Measurements from ENCODE around the gene SLC25A3.
"Not testable (repeated sequence)": the region's sequence is repeated elsewhere in the genome, so short reads cannot be mapped to it uniquely, and the experiment has no call there.

SLC25A3 gene

DNA sequence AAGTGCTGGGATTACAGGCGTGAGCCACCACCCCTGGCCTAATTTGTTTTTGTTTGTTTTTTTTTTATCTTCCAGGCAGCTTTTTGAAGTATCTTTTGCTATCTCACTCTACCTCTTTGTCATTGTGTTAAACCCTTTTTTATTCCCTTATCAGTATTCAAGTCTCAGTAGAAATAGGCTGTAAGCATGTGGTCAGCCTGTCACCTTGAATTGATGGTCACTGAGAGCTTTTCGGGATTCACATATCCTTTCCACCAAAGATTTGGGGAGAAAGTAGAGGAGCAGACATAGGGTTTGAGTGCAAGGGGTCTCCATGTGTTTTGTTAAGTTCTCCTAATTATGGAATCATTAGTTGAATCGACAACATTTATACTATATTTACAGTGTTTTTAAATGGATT, 41.7 kb upstream of the SLC25A3 start:
- no peak for DNase-seq (ENCODE audit: low read depth in 1 of 2, low spot score in 1 of 2)
- no peaks in the 10 kb centered on the region for H3K27me3 ChIP-seq (ENCODE audit: insufficient read depth, poor library complexity, severe bottlenecking)
- H3K27ac ChIP-seq (replicated peaks) = no peak overlapping the region
- H3K4me3 ChIP-seq (replicated peaks; ENCODE audit: insufficient read depth, low read length) = no peak overlapping the region
- TF ChIP-seq, protein P1, sequence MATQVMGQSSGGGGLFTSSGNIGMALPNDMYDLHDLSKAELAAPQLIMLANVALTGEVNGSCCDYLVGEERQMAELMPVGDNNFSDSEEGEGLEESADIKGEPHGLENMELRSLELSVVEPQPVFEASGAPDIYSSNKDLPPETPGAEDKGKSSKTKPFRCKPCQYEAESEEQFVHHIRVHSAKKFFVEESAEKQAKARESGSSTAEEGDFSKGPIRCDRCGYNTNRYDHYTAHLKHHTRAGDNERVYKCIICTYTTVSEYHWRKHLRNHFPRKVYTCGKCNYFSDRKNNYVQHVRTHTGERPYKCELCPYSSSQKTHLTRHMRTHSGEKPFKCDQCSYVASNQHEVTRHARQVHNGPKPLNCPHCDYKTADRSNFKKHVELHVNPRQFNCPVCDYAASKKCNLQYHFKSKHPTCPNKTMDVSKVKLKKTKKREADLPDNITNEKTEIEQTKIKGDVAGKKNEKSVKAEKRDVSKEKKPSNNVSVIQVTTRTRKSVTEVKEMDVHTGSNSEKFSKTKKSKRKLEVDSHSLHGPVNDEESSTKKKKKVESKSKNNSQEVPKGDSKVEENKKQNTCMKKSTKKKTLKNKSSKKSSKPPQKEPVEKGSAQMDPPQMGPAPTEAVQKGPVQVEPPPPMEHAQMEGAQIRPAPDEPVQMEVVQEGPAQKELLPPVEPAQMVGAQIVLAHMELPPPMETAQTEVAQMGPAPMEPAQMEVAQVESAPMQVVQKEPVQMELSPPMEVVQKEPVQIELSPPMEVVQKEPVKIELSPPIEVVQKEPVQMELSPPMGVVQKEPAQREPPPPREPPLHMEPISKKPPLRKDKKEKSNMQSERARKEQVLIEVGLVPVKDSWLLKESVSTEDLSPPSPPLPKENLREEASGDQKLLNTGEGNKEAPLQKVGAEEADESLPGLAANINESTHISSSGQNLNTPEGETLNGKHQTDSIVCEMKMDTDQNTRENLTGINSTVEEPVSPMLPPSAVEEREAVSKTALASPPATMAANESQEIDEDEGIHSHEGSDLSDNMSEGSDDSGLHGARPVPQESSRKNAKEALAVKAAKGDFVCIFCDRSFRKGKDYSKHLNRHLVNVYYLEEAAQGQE (IDR thresholded peaks at IDR 0.05; ENCODE audit: insufficient replicate concordance, low read depth) = no peak
- TF ChIP-seq CTCF (IDR thresholded peaks at IDR 0.05; ENCODE audit: insufficient read depth, low read length) (no peak), GABPA (IDR thresholded peaks at IDR 0.05; ENCODE audit: low read depth) (no peak), SPI1 (IDR thresholded peaks at IDR 0.05; ENCODE audit: borderline replicate concordance, low read depth) (no peak), POLR2AphosphoS5 (IDR thresholded peaks at IDR 0.05; ENCODE audit: low read depth) (no peak)

GRCh38 chr12:98558097-98558496, 35.4 kb upstream of the SLC25A3 start:
- H3K27me3 ChIP-seq (ENCODE audit: insufficient read depth, poor library complexity, severe bottlenecking); H3K4me3 ChIP-seq (replicated peaks; ENCODE audit: insufficient read depth, low read length); H3K27ac ChIP-seq (replicated peaks); DNase-seq (ENCODE audit: low read depth in 1 of 2, low spot score in 1 of 2): not testable (repeated sequence)

DNA sequence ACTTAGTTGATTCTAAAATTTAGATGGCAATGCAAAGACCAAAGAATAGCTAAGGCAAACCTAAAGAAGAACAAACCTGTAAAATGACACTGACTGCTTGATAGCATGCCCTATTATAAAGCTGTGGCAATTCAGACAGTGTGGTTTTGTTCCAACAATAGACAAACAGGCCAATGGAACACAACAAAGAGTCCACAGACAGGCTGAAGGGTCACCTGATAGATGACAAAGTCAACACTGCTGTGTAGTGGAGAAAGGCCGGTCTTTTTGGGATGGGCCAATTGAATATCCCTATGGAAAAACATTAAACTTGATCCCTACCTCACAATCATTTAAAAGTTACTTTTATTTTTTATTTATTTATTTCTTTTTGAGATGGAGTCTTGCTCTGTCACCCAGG, 33.8 kb upstream of the SLC25A3 start:
- no peak for DNase-seq (ENCODE audit: low read depth in 1 of 2, low spot score in 1 of 2)
- no peak overlapping the region for H3K4me3 ChIP-seq (replicated peaks; ENCODE audit: insufficient read depth, low read length)
- no peak overlapping the region for H3K27ac ChIP-seq (replicated peaks)
- H3K27me3 ChIP-seq (ENCODE audit: insufficient read depth, poor library complexity, severe bottlenecking) = no peaks in the 10 kb centered on the region
- no peak for TF ChIP-seq GABPA (IDR thresholded peaks at IDR 0.05; ENCODE audit: low read depth)
- TF ChIP-seq CTCF (IDR thresholded peaks at IDR 0.05; ENCODE audit: insufficient read depth, low read length) = no peak
- no peak for TF ChIP-seq POLR2AphosphoS5 (IDR thresholded peaks at IDR 0.05; ENCODE audit: low read depth)
- TF ChIP-seq, protein P1 (IDR thresholded peaks at IDR 0.05; ENCODE audit: insufficient replicate concordance, low read depth) = no peak
- no peak for TF ChIP-seq SPI1 (IDR thresholded peaks at IDR 0.05; ENCODE audit: borderline replicate concordance, low read depth)

DNA sequence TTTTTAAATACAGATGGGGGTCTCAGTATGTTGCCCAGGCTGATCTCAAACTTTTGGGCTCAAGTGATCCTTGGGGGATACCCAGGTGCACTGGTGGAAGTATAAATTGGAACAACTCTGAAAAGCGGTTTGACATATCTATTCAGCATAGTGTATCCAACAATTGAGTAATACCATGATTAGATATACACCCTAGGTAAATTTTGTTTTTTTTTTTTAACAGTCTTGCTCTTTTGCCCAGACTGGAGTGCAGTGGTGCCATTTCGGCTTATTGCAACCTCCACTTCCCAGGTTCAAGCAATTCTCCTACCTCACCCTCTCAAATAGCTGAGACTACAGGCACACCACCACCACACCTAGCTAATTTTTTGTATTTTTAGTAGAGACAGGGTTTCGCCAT, 31.6 kb upstream of the SLC25A3 start:
- Histone ChIP-seq H3K27me3 (ENCODE audit: insufficient read depth, poor library complexity, severe bottlenecking) (no peaks in the 10 kb centered on the region), H3K27ac (replicated peaks) (no peak overlapping the region), H3K4me3 (replicated peaks; ENCODE audit: insufficient read depth, low read length) (no peak overlapping the region)
- no peak for TF ChIP-seq POLR2AphosphoS5 (IDR thresholded peaks at IDR 0.05; ENCODE audit: low read depth)
- TF ChIP-seq, protein P1 (IDR thresholded peaks at IDR 0.05; ENCODE audit: insufficient replicate concordance, low read depth) = no peak
- DNase-seq (ENCODE audit: low read depth in 1 of 2, low spot score in 1 of 2) = no peak
